HCT116 (cell line): Measurements from ENCODE around the gene PHACTR1.

Source experiments
- CTCF ChIP-seq, 3 experiments: fragments of 200-600 bp in 1 of 3; sonication (generic) in 1 of 3; IDR thresholded peaks in 2 of 3; conservative IDR thresholded peaks in 1 of 3; 2 replicates each; pipeline ENCODE4 v1.5.1; 2012 to 2017; ENCODE audit warnings: low read depth in 2 of 3, low read length in 2 of 3, antibody characterized with exemption in 1 of 3, borderline replicate concordance in 1 of 3, control low read depth in 1 of 3, mild to moderate bottlenecking in 1 of 3, mixed read lengths in 1 of 3, mixed run types in 1 of 3, moderate library complexity in 1 of 3; ENCODE audit not compliant: insufficient read depth in 1 of 3
- YY1 ChIP-seq: IDR thresholded peaks from 2 replicates; pipeline ENCODE4 v1.6.1; 2011; ENCODE audit warnings: low read length, low read depth, moderate library complexity, mild to moderate bottlenecking; ENCODE audit not compliant: insufficient replicate concordance; ENCODE audit errors: extremely low read depth
- TF ChIP-seq, protein P1 (sequence below): IDR thresholded peaks from 2 replicates; pipeline ENCODE4 v1.6.1; 2012

DNA sequence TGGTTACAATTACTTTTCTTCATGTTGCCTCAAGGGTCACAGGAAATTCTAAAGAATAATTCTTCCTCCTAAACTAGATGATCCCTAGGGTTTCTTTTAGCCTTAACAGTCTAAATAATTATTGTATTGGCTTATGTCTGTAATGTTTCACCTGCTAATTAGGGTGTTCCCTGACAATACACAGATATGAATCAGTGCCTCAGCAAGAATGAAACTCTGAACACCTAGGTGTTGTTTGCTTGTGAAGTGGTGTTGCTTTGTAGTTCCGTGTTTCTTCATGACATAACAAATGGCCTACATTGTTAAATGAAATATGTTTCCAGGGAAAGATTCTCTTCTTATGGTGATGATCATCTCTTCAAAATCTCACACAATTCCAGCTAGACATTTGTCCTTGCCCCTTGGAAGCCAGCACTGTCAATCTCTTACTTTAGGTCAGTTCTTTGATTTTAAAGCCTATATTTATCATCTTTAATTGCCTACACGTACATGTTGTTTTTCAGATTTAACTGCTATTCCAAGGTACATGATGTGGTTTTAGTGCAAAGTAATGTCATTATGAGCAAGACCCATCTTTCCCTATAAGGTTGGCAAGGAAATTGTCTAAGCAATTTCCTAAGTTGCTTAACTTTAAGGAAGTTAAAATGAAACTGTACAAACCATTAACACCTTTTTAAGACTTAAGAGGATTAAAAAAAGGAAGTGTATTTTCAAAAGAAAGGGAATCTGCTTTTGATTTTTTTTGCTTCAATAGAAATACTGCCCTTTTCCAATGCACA is 499.9 kb downstream of the PHACTR1 start:
- TF ChIP-seq CTCF (IDR thresholded peaks at IDR 0.05 in 2 of 3, conservative IDR thresholded peaks at IDR 0.05 in 1 of 3; ENCODE audit: borderline replicate concordance in 1 of 3, insufficient read depth in 1 of 3, low read depth in 2 of 3, low read length in 2 of 3) (no peak), YY1 (no peak)
- TF ChIP-seq, protein P1, sequence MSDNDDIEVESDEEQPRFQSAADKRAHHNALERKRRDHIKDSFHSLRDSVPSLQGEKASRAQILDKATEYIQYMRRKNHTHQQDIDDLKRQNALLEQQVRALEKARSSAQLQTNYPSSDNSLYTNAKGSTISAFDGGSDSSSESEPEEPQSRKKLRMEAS = no peak
